ENCODE results near the gene UTS2R.

- TF ChIP-seq POLR2A (IDR thresholded peaks at IDR 0.05; ENCODE audit: low read length) = no peak
- TF ChIP-seq GATA1 (IDR thresholded peaks at IDR 0.05; ENCODE audit: low read depth, low read length) = no peak
Observed at GRCh38 chr17:82403662-82404660, 32.4 kb downstream of the UTS2R start.

Data from erythroblast (primary cell).